Common myeloid progenitor, CD34-positive (primary cell): ENCODE data around the gene SSTR4.

Experiments used
- CTCF ChIA-PET: fragments of 350-600 bp; sonication (Branson Sonifier 250); formaldehyde crosslinking; loops from one replicate; lab custom pipeline; 2021; ENCODE audit warnings: antibody characterized with exemption; lab: Charles Lee
- POLR2A ChIA-PET: fragments of 350-600 bp; sonication (Branson Sonifier 250); formaldehyde crosslinking; loops from one replicate; lab custom pipeline; 2021; ENCODE audit warnings: antibody characterized with exemption; lab: Charles Lee
- DNase-seq, 3 donors: peaks; one replicate each; pipeline versions ENCODE4 v3.0.0 to v3.0.0-alpha.2; 2013
- H3K27ac ChIP-seq, 2 experiments: 1 replicate in 1 of 2; 2 replicates in 1 of 2; pipeline ENCODE4 v1.7.0; 2013; ENCODE audit warnings: inconsistent platforms in 2 of 2, low read length in 2 of 2, mild to moderate bottlenecking in 2 of 2, low read depth in 1 of 2, moderate library complexity in 1 of 2; ENCODE audit not compliant: severe bottlenecking in 2 of 2, insufficient read depth in 1 of 2, poor library complexity in 1 of 2
- H3K27me3 ChIP-seq, 5 experiments: replicated peaks in 2 of 5; 1 replicate in 3 of 5; 2 replicates in 2 of 5; pipeline versions ENCODE4 v1.6.1 to v1.7.0; 2013; ENCODE audit warnings: low read length in 4 of 5, mild to moderate bottlenecking in 2 of 5, moderate library complexity in 2 of 5, inconsistent platforms in 1 of 5; ENCODE audit not compliant: insufficient read depth in 5 of 5, control insufficient read depth in 4 of 5
- H3K36me3 ChIP-seq, 4 experiments: 1 replicate in 2 of 4; 2 replicates in 2 of 4; pipeline versions ENCODE4 v1.6.1 to v1.7.0; 2013; ENCODE audit warnings: low read length in 3 of 4, control low read depth in 1 of 4, mild to moderate bottlenecking in 1 of 4; ENCODE audit not compliant: control insufficient read depth in 4 of 4, insufficient read depth in 4 of 4
- H3K4me1 ChIP-seq, 4 experiments: 1 replicate in 3 of 4; 2 replicates in 1 of 4; pipeline versions ENCODE4 v1.6.1 to v1.7.1; 2013; ENCODE audit warnings: low read length in 3 of 4, mild to moderate bottlenecking in 3 of 4, control low read depth in 1 of 4, inconsistent platforms in 1 of 4, moderate library complexity in 1 of 4; ENCODE audit not compliant: control insufficient read depth in 4 of 4, insufficient read depth in 4 of 4; ENCODE audit errors: control extremely low read depth in 1 of 4
- H3K4me3 ChIP-seq, 7 experiments: 1 replicate in 4 of 7; 2 replicates in 3 of 7; pipeline versions ENCODE4 v1.5.1 to v1.7.0; 2013; ENCODE audit warnings: mild to moderate bottlenecking in 7 of 7, low read length in 6 of 7, moderate library complexity in 6 of 7, inconsistent platforms in 2 of 7, low read depth in 2 of 7, control low read depth in 1 of 7; ENCODE audit not compliant: insufficient read depth in 4 of 7, control insufficient read depth in 1 of 7; ENCODE audit errors: extremely low read depth in 1 of 7
- H3K9me3 ChIP-seq, 5 experiments: 1 replicate in 4 of 5; 2 replicates in 1 of 5; pipeline versions ENCODE4 v1.6.1 to v1.7.1; 2013; ENCODE audit warnings: low read length in 4 of 5, mild to moderate bottlenecking in 2 of 5, inconsistent platforms in 1 of 5, low read depth in 1 of 5, moderate library complexity in 1 of 5; ENCODE audit not compliant: control insufficient read depth in 4 of 5, insufficient read depth in 2 of 5; ENCODE audit errors: control extremely low read depth in 1 of 5
- WGBS: methylation state at CpG from one replicate; pipeline ENCODE4 v1.1.5; 2013; ENCODE audit not compliant: insufficient coverage; 5-methylcytosine and 5-hydroxymethylcytosine counted together

The SSTR4 gene

DNA sequence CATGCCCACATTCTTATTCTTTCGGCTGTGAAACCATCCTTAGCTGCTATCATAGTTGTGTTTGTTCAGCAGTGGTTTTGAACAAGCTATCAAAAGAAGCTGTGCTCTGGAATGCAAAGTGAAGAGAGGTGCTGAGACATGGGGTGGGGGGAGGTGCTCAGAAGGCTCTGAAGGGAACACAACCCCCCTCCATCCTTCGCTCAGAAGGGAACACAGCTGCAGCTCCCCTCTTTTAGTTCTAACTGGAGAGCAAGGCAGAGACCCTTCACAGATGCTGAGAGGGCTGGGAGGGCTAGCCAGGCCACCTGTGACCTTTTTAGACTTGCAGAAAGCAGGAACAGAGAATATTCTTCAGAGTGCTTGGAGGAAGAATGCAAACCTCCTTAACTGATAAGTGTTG is 17.6 kb upstream of the SSTR4 start:
- Histone ChIP-seq H3K9me3 (no peaks in the 10 kb centered on the region), H3K36me3 (no peaks in the 10 kb centered on the region), H3K27me3 (no peaks in the 10 kb centered on the region), H3K27ac (no peak overlapping the region), H3K4me1 (peaks cover 0 to 3% (median 0%) of the 10 kb centered on the region in 4 experiments), H3K4me3 (no peak overlapping the region)
- no peak for DNase-seq
- CTCF ChIA-PET, result interaction anchor here (0.9 to 2.8 kb wide), 6 partner anchors 9 to 332 kb away, joined by 3 to 8 read pairs (median 5); partner anchors contain the start of gene THBD
- no CpG with 5 or more reads among the region's 2 CpGs for WGBS
- POLR2A ChIA-PET, result no interaction called here

DNA sequence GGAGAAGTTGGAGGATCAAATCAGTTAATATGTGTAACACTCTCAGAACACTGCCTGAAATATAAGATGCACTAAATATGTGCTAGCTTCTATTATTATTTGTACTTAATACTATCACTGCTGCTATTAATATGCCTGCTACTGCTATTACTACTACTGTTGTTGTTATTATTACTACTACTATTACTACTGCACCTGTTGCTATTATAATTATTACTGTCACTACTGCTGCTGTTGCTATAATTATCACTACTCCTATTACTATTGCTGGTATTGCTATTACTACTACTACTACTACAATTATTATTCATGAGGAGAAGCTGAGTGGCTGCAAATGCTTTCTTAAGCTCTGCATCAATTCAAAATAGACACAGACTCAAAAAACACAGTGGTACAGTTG is 16.7 kb upstream of the SSTR4 start:
- DNase-seq, result no peak
- H3K27me3 ChIP-seq, result no peaks in the 10 kb centered on the region
- no peaks in the 10 kb centered on the region for H3K9me3 ChIP-seq
- POLR2A ChIA-PET, result interaction anchor here (1.0 kb wide), 1 partner anchor 34 kb away, joined by 3 read pairs; no protein-coding TSS in a partner anchor
- H3K4me1 ChIP-seq, result peaks cover 0 to 3% (median 0%) of the 10 kb centered on the region in 4 experiments
- no peak overlapping the region for H3K4me3 ChIP-seq
- H3K36me3 ChIP-seq, result no peaks in the 10 kb centered on the region
- H3K27ac ChIP-seq, result no peak overlapping the region
- CTCF ChIA-PET, result interaction anchor here (0.8 to 2.8 kb wide), 6 partner anchors 9 to 326 kb away, joined by 3 to 6 read pairs (median 4); no protein-coding TSS in a partner anchor

DNA sequence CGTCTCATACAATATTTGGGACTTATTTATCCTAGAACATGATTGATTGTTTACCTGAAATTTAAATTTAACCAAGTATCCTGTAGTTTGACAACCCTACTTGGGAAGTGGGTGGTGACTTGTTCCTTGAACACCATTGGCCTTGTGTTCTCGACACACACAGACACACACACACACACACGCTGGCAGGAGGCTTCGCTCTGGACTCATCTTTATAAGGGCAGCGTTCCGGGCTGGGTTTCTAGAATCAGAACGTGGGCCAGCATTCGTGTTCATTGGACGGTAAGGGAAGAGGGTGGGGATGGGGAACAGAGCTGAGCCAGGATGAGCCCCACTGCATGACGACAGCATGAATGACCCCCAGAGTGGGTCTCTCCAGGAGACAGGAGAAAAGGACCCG is 16.2 kb upstream of the SSTR4 start:
- POLR2A ChIA-PET, result interaction anchor here (1.0 kb wide), 1 partner anchor 35 kb away, joined by 3 read pairs; no protein-coding TSS in a partner anchor

DNA sequence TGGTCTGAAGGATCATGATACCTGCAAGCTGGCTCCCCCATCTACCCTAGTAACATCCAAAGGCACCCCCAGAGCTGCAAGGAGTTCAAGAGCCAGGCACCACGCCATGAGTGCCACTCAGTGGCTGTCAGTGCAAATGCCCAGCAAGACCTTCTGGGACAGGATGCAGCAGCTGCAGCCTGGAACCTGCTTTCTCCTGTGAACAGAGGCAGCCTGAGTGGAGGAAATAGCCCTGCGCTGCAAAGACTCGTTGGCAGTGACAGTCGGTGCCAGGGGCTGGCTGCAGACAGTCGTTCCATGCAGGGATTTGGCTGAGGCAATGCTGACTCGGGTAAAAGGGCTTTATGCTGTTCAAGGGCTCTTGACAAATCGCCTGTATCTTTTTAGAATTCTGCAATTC is 15.7 kb upstream of the SSTR4 start:
- WGBS, result 86% methylated on average over 7 of the region's 7 CpGs
- Histone ChIP-seq H3K4me3 (no peak overlapping the region), H3K27ac (no peak overlapping the region), H3K27me3 (no peaks in the 10 kb centered on the region), H3K4me1 (peaks cover 0 to 3% (median 0%) of the 10 kb centered on the region in 4 experiments), H3K9me3 (no peaks in the 10 kb centered on the region), H3K36me3 (no peaks in the 10 kb centered on the region)
- ChIA-PET POLR2A (interaction anchor here (1.0 kb wide), 1 partner anchor 35 kb away, joined by 3 read pairs; no protein-coding TSS in a partner anchor), CTCF (interaction anchor here (0.6 to 2.8 kb wide), 4 partner anchors 10 to 327 kb away, joined by 3 to 6 read pairs (median 4); no protein-coding TSS in a partner anchor)
- DNase-seq, result no peak

More for the DNA sequence above, 16.2 kb upstream of the SSTR4 start:
- CTCF ChIA-PET, result interaction anchor here (0.6 to 2.8 kb wide), 6 partner anchors 9 to 327 kb away, joined by 3 to 6 read pairs (median 4); no protein-coding TSS in a partner anchor
- no peak overlapping the region for H3K27ac ChIP-seq
- H3K27me3 ChIP-seq, result no peaks in the 10 kb centered on the region
- no peaks in the 10 kb centered on the region for H3K9me3 ChIP-seq
- H3K4me3 ChIP-seq, result no peak overlapping the region
- WGBS, result over 99% methylated on average over 8 of the region's 11 CpGs
- no peak for DNase-seq
- no peaks in the 10 kb centered on the region for H3K36me3 ChIP-seq
- H3K4me1 ChIP-seq, result peaks cover 0 to 3% (median 0%) of the 10 kb centered on the region in 4 experiments

DNA sequence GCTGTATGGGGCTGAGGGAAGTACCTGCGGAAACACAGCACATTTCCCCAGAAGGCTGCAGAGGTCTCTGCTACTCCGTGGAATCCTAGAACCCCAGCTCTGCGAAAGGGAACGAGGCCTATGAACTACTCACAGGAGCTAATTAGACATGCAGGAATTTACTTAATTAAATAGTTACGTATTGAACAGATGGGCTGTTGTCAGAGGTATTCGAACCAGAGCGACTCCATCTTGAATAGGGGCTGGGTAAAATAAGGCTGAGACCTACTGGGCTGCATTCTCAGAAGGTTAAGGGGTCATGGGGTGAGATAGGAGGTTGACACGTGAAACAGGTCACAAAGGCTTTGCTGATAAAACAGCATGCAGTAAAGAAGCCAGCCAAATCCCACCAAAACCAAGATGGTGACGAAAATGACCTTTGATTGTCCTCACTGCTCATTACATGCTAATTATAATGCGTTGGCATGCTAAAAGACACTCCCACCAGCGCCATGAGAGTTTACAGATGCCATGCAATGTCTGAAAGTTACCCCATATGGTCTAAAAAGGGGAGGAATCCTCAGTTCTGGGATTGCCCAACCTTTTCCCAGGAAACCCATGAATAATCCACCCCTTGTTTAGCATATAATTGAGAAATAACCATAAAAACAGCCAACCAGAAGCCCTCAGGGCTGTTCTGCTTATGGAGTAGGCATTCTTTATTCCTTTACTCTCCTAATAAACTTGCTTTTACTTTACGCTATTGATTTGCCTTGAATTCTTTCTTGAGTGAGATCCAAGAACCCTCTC is 14.7 kb upstream of the SSTR4 start:
- POLR2A ChIA-PET, result no interaction called here
- no peak for DNase-seq
- WGBS, result over 99% methylated on average over 12 of the region's 12 CpGs
- no peaks in the 10 kb centered on the region for H3K36me3 ChIP-seq
- H3K4me1 ChIP-seq, result peaks cover 0 to 4% (median under 1%) of the 10 kb centered on the region in 4 experiments
- no peak overlapping the region for H3K27ac ChIP-seq
- no peak overlapping the region for H3K4me3 ChIP-seq
- no peaks in the 10 kb centered on the region for H3K27me3 ChIP-seq
- CTCF ChIA-PET, result interaction anchor here (0.6 to 2.1 kb wide), 7 partner anchors 11 to 329 kb away, joined by 3 to 5 read pairs (median 4); no protein-coding TSS in a partner anchor
- H3K9me3 ChIP-seq, result no peaks in the 10 kb centered on the region

DNA sequence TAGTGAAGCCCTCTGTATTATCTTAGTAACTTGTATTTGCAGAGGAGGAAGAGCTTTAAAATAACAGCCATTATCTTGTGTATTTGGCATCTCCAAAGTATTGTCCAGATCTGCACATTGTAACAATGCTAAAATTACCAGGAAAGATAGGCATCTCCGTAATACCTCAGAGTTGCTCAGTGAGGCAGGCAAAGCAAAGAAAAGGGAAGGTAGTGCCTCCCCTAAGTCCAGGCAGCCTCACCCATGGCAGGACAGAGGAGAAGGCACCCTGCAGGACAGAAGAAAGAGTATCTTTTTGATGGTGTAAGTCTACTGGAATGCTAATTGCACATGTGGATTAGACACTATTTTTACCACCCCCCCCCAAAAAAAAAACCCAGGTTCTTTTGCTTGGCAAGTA is 13.6 kb upstream of the SSTR4 start:
- WGBS, result 100% methylated on average over 1 of the region's 1 CpG
- Histone ChIP-seq H3K9me3 (no peaks in the 10 kb centered on the region), H3K27me3 (no peaks in the 10 kb centered on the region), H3K27ac (no peak overlapping the region), H3K4me3 (no peak overlapping the region), H3K4me1 (peaks cover 2 to 9% (median 6%) of the 10 kb centered on the region in 4 experiments), H3K36me3 (no peaks in the 10 kb centered on the region)
- peak; percentile 13 to 44 (median 41) for DNase-seq
- POLR2A ChIA-PET, result no interaction called here
- CTCF ChIA-PET, result interaction anchor here (0.6 to 1.4 kb wide), 5 partner anchors 133 to 330 kb away, joined by 3 to 5 read pairs (median 4); no protein-coding TSS in a partner anchor

DNA sequence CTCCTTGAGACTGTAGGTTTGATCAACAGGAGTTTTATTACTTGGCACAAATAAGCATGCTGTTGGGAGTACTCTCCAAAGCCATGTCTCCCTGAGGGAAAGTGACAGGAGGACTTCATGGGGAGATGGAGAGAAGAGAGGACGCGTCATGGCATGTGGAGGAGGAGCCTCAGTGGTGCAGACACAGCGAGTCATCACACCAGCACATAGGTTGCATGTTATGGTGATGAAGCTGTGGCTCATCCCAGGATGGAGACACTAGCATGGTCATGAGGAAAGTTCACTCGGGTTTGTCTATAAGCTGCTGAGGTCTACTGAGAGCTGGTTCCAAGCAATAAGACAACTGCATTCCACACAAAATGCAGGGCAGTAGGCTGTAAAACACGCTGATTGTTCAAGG is 13.2 kb upstream of the SSTR4 start:
- ChIA-PET CTCF (no interaction called here), POLR2A (no interaction called here)
- H3K27ac ChIP-seq, result no peak overlapping the region
- DNase-seq, result no peak
- no peaks in the 10 kb centered on the region for H3K27me3 ChIP-seq
- H3K4me3 ChIP-seq, result no peak overlapping the region
- peaks cover 2 to 13% (median 8%) of the 10 kb centered on the region in 4 experiments for H3K4me1 ChIP-seq
- no peaks in the 10 kb centered on the region for H3K36me3 ChIP-seq
- no peaks in the 10 kb centered on the region for H3K9me3 ChIP-seq
- 96% methylated on average over 4 of the region's 5 CpGs for WGBS
